Peyer's patch (tissue), 4 donors: Measurements from ENCODE around the gene OGT. TPM values are rescaled to one million over a fixed set of nuclear protein-coding genes. Genes with fewer than 3 reads are reported as not detected.

Experiments
- DNase-seq, 3 donors: peaks; one replicate each; pipeline ENCODE4 v3.0.0-alpha.2; 2017 to 2019
- H3K27ac ChIP-seq, 4 donors: fragments of 200-600 bp; sonication (generic); one replicate each; pipeline ENCODE4 v1.5.1; 2016 to 2019
- H3K27me3 ChIP-seq, 2 donors: fragments of 200-600 bp; sonication (generic); one replicate each; pipeline ENCODE4 v1.5.1; 2019
- H3K36me3 ChIP-seq, 3 donors: fragments of 200-600 bp; sonication (generic); one replicate each; pipeline ENCODE4 v1.5.1; 2016 to 2019
- H3K4me1 ChIP-seq, 4 donors: fragments of 200-600 bp; sonication (generic); one replicate each; pipeline ENCODE4 v1.5.1; 2016 to 2019
- H3K4me3 ChIP-seq, 4 donors: fragments of 200-600 bp; sonication (generic); 1 replicate in 3 of 4; 2 replicates in 1 of 4; pipeline ENCODE4 v1.5.1; 2016 to 2019; ENCODE audit warnings: mild to moderate bottlenecking in 1 of 4
- H3K9me3 ChIP-seq, 4 donors: fragments of 200-600 bp; sonication (generic); one replicate each; pipeline ENCODE4 v1.5.1; 2016 to 2019; ENCODE audit warnings: mild to moderate bottlenecking in 1 of 4
- POLR2A ChIP-seq, 2 donors: fragments of 450-650 bp; IDR thresholded peaks; one replicate each; pipeline ENCODE4 v1.5.1; 2017; ENCODE audit warnings: antibody characterized with exemption in 2 of 2, mild to moderate bottlenecking in 2 of 2, moderate library complexity in 2 of 2
- total RNA-seq, 4 donors: library from RNA; depleted of rRNA; stranded (reverse); fragments of >200 nt; gene quantifications; one replicate each; pipeline ENCODE4 v1.1.0, GENCODE V29; 2016
- TF ChIP-seq, protein P1 (sequence below), 6 experiments: fragments of 450-650 bp in 4 of 6; fragments of 200-600 bp in 2 of 6; sonication (generic) in 1 of 6; IDR thresholded peaks; one replicate each; pipeline ENCODE4 v1.5.1; 2017 to 2019; ENCODE audit warnings: antibody characterized with exemption in 6 of 6, mild to moderate bottlenecking in 3 of 6, moderate library complexity in 1 of 6

OGT gene
- total RNA-seq, 4 donors from 2014 or later = 118 to 297 (median 183) TPM

DNA sequence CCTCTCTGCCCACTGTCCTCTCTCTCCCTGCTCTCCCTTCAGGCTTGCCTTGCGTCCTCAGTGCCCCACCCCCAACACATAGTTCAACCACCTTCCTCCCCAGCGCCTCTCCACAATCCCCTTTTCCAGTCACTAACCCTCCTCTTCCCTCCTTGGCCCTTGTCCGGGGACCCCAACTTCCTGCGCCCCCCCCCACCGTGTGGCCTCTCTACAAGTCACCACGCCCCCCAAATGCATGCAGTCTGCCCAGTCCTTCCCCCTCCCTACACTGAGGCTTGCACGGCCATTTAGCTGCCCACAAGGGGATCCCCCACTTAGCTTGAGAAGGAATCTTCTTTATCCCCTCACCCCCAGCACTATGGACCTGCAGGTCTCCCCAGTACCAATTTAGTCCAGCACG lies 84.8 kb downstream of the OGT start:
- Histone ChIP-seq H3K4me3 (peak overlapping the region; percentile 17 to 46 (median 33)), H3K9me3 (no peaks in the 10 kb centered on the region), H3K27me3 (no peaks in the 10 kb centered on the region), H3K36me3 (no peaks in the 10 kb centered on the region), H3K27ac (peak overlapping the region; percentile 63 to 94 (median 81)), H3K4me1 (peaks cover 1 to 11% (median 6%) of the 10 kb centered on the region in 4 donors)
- DNase-seq = no peak
- TF ChIP-seq POLR2A (IDR thresholded peaks at IDR 0.05) = no peak
- TF ChIP-seq, protein P1, sequence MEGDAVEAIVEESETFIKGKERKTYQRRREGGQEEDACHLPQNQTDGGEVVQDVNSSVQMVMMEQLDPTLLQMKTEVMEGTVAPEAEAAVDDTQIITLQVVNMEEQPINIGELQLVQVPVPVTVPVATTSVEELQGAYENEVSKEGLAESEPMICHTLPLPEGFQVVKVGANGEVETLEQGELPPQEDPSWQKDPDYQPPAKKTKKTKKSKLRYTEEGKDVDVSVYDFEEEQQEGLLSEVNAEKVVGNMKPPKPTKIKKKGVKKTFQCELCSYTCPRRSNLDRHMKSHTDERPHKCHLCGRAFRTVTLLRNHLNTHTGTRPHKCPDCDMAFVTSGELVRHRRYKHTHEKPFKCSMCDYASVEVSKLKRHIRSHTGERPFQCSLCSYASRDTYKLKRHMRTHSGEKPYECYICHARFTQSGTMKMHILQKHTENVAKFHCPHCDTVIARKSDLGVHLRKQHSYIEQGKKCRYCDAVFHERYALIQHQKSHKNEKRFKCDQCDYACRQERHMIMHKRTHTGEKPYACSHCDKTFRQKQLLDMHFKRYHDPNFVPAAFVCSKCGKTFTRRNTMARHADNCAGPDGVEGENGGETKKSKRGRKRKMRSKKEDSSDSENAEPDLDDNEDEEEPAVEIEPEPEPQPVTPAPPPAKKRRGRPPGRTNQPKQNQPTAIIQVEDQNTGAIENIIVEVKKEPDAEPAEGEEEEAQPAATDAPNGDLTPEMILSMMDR (IDR thresholded peaks at IDR 0.05) = no peak

DNA sequence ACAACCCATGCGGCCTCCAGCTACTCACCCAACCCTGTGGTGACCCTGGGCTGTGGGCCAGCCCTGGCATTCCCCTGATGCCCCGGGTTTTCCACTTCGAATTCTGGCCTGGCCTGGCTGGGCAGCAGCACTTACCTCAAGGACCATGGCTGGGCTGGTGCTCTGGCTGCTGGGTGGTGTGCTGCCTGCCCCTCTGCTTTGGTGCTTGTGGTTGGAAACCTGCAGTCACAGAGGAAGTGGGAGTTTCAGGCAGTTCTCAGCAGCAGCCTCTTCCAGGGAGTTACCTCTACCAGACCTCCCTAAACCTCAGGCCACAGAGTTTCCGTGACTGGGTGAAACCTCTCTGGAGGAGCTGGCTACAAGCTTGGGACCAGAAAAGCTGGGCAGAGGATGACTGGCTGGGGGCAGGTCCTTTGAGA lies 85.4 kb downstream of the OGT start, which contains the start of gene CXCR3:
Gene CXCR3, minus strand, starts transcription at position 209 of the 419 bp plus-strand sequence. Its CDS starts 62 bp downstream, at position 147.
- no peaks in the 10 kb centered on the region for H3K36me3 ChIP-seq
- H3K4me1 ChIP-seq = peaks cover 7 to 16% (median 11%) of the 10 kb centered on the region in 4 donors
- H3K27ac ChIP-seq = peak within 1 kb of the TSS; percentile 63 to 94 (median 81)
- peak in 2 of 3 donors; percentile 64 to 72 for DNase-seq
- H3K9me3 ChIP-seq = no peaks in the 10 kb centered on the region
- H3K4me3 ChIP-seq = peak within 1 kb of the TSS; percentile 17 to 46 (median 33)
- H3K27me3 ChIP-seq = no peaks in the 10 kb centered on the region
- TF ChIP-seq POLR2A (IDR thresholded peaks at IDR 0.05) = no peak
- TF ChIP-seq, protein P1 (IDR thresholded peaks at IDR 0.05) = no peak

DNA sequence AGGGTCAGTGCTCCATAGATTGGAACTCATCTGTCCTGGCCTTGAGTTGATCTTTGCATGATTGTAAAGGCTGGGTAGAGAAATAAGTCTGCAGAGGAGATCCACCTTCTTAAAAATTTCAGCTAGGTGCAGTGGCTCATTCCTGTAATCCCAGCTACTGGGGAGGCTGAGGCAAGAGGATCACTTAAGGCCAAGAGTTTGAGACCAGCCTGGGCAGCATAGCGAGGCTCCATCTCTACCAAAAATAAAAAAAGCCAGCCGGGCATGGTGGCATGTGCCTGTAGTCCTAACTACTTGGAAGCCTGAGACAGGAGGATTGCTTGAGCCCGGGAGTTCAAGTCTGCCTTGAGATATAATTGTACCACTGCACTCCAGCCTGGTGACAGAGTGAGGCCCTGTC lies 85.9 kb downstream of the OGT start:
- Histone ChIP-seq H3K9me3 (no peaks in the 10 kb centered on the region), H3K36me3 (no peaks in the 10 kb centered on the region), H3K4me3 (peak overlapping the region in 1 of 4 donors; percentile 23), H3K27ac (peak overlapping the region; percentile 63 to 94 (median 81)), H3K27me3 (no peaks in the 10 kb centered on the region), H3K4me1 (peaks cover 9 to 21% (median 15%) of the 10 kb centered on the region in 4 donors)
- TF ChIP-seq, protein P1 (IDR thresholded peaks at IDR 0.05) = no peak
- TF ChIP-seq POLR2A (IDR thresholded peaks at IDR 0.05) = no peak
- no peak for DNase-seq

DNA sequence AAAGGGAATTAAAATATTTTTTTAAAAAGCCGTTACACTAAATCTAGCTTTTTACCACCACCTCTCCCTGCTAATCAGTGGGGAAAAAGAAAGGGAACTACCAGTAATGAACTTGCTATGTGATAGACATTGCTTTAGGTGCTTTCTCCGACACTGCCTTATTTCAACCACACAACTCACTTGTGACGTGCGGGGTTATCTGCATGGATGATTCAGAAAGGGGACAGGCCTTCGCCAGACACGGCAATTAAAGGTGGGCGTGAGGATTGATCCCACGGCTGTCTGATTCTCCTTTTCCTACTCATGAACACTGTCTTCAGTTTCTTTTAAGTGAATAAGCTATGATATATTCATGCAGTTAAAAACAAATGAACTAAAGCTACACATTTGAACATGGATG lies 86.3 kb downstream of the OGT start:
- TF ChIP-seq POLR2A (IDR thresholded peaks at IDR 0.05) = no peak
- TF ChIP-seq, protein P1 (IDR thresholded peaks at IDR 0.05) = no peak
- Histone ChIP-seq H3K27me3 (no peaks in the 10 kb centered on the region), H3K4me1 (peaks cover 9 to 25% (median 19%) of the 10 kb centered on the region in 4 donors), H3K9me3 (no peaks in the 10 kb centered on the region), H3K36me3 (no peaks in the 10 kb centered on the region), H3K27ac (peak overlapping the region; percentile 63 to 94 (median 81)), H3K4me3 (no peak overlapping the region)
- no peak for DNase-seq

DNA sequence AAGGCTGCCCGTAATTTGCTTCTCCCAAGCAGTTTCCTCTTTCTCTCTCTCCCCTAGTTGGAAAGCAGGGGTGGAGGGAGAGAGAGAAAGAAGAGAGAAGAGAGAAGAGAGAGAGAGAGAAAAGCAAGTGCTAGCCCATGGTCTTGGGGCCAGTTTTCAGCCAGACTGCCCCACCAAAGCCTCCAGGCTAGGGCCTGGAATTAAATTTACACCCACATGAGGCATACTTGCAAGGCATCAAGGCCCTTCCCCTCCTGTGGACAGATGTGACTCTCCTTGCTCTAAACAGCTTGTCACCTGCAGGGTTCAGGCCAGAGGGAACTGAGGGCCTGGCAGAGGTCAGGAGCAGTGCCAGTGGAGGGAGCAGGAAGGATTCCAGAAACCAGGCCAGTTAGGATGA lies 87.1 kb downstream of the OGT start:
- H3K4me3 ChIP-seq = no peak overlapping the region
- peak overlapping the region; percentile 22 to 94 (median 68) for H3K27ac ChIP-seq
- H3K4me1 ChIP-seq = peaks cover 9 to 29% (median 21%) of the 10 kb centered on the region in 4 donors

More for the DNA sequence above, 87.1 kb downstream of the OGT start:
- no peak for DNase-seq
- H3K27me3 ChIP-seq = no peaks in the 10 kb centered on the region
- TF ChIP-seq, protein P1 (IDR thresholded peaks at IDR 0.05) = no peak
- no peak for TF ChIP-seq POLR2A (IDR thresholded peaks at IDR 0.05)
- H3K36me3 ChIP-seq = no peaks in the 10 kb centered on the region
- H3K9me3 ChIP-seq = no peaks in the 10 kb centered on the region
